ENCODE data around the gene RAPGEF3. TPM values are rescaled to one million over a fixed set of nuclear protein-coding genes. Genes with fewer than 3 reads are reported as not detected.

RAPGEF3 gene
- total RNA-seq, 1 experiment from 2014 or later = 8.2 TPM

DNA sequence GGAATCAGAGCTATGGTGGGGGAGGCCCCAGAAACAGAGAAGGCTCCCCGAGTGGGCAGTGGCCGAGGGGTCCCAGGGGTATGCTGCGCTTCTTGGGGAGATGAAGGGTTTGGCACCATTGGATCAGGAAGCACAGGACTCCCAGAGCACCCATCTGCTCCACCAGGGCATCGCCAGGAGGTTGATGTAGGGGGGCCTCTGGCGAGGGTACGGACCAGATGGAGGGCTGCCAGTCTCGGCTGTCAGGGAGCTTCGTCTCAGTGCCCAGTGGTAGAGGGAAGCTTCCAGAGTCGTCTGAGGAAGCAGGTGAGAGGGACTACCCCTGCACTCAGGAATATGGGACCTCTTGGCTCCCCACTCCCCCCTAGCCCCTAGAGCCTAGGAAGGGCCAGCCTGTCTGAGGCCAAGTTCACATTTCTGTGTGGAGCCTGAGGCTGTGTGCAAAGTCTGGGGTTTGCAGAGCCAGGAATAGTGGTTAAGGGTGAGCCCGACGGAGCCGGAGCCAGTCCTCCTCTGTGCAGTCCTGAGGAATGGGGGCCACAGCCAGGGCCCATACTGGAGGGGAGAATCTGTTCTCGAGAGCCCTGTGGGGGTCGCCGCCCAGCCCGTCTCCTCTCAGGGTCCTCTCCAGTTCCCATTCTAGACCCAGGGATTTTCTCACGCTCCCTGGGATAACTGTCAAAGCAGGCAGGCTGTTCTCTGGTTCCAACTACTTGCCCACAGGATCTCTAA lies 24.5 kb upstream of the RAPGEF3 start:
- TF ChIP-seq, protein P1, sequence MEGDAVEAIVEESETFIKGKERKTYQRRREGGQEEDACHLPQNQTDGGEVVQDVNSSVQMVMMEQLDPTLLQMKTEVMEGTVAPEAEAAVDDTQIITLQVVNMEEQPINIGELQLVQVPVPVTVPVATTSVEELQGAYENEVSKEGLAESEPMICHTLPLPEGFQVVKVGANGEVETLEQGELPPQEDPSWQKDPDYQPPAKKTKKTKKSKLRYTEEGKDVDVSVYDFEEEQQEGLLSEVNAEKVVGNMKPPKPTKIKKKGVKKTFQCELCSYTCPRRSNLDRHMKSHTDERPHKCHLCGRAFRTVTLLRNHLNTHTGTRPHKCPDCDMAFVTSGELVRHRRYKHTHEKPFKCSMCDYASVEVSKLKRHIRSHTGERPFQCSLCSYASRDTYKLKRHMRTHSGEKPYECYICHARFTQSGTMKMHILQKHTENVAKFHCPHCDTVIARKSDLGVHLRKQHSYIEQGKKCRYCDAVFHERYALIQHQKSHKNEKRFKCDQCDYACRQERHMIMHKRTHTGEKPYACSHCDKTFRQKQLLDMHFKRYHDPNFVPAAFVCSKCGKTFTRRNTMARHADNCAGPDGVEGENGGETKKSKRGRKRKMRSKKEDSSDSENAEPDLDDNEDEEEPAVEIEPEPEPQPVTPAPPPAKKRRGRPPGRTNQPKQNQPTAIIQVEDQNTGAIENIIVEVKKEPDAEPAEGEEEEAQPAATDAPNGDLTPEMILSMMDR (IDR thresholded peaks at IDR 0.05; ENCODE audit: unreplicated experiment) = no peak
- Mint-ChIP-seq H3K9me3 (ENCODE audit: low read depth, unreplicated experiment) (no peaks in the 10 kb centered on the region), H3K4me3 (ENCODE audit: low read depth, unreplicated experiment) (no peak overlapping the region), H3K27ac (ENCODE audit: unreplicated experiment) (peak overlapping the region; percentile 20), H3K27me3 (ENCODE audit: unreplicated experiment) (no peaks in the 10 kb centered on the region), H3K36me3 (ENCODE audit: insufficient read depth, unreplicated experiment) (peaks cover 12% of the 10 kb centered on the region), H3K4me1 (ENCODE audit: low read depth, unreplicated experiment) (no peaks in the 10 kb centered on the region)
- CTCF ChIA-PET = interaction anchor here (1.4 kb wide), 1 partner anchor 55 kb away, joined by 4 read pairs; no protein-coding TSS in a partner anchor
- no TSS peak for BruUV-seq (replicated peaks)
- no peak for DNase-seq
- intact Hi-C loops (cut with micrococcal nuclease; ENCODE audit: unreplicated experiment) = no loop called here

DNA sequence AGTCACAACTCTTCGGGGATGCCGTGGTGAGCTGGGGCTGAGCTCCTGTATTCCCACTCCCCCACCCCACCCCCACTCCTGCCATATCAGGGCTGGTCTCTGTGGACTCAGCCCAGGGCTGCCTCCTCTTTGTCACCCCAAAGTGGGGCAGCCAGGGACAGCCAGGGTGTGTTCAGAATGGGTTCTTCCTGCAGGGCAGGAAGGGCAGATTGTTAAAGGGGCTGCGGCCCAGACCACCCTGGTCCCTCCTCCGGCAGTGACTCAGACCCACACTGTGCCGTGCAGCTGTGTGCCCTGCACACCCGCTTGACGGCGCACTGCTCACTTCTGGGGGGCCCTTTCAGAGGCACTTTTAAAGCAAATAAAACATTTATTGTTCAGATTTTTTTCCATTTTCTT lies 23.7 kb upstream of the RAPGEF3 start:
- intact Hi-C loops (cut with micrococcal nuclease; ENCODE audit: unreplicated experiment) = no loop called here
- H3K9me3 Mint-ChIP-seq (ENCODE audit: low read depth, unreplicated experiment) = no peaks in the 10 kb centered on the region
- CTCF ChIA-PET = interaction anchor here (1.4 kb wide), 1 partner anchor 56 kb away, joined by 4 read pairs; no protein-coding TSS in a partner anchor
- DNase-seq = no peak
- TF ChIP-seq, protein P1 (IDR thresholded peaks at IDR 0.05; ENCODE audit: unreplicated experiment) = no peak
- BruUV-seq (replicated peaks) = no TSS peak
- H3K36me3 Mint-ChIP-seq (ENCODE audit: insufficient read depth, unreplicated experiment) = peaks cover 12% of the 10 kb centered on the region
- H3K4me1 Mint-ChIP-seq (ENCODE audit: low read depth, unreplicated experiment) = no peaks in the 10 kb centered on the region
- no peak overlapping the region for H3K4me3 Mint-ChIP-seq (ENCODE audit: low read depth, unreplicated experiment)
- H3K27me3 Mint-ChIP-seq (ENCODE audit: unreplicated experiment) = no peaks in the 10 kb centered on the region
- no peak overlapping the region for H3K27ac Mint-ChIP-seq (ENCODE audit: unreplicated experiment)

DNA sequence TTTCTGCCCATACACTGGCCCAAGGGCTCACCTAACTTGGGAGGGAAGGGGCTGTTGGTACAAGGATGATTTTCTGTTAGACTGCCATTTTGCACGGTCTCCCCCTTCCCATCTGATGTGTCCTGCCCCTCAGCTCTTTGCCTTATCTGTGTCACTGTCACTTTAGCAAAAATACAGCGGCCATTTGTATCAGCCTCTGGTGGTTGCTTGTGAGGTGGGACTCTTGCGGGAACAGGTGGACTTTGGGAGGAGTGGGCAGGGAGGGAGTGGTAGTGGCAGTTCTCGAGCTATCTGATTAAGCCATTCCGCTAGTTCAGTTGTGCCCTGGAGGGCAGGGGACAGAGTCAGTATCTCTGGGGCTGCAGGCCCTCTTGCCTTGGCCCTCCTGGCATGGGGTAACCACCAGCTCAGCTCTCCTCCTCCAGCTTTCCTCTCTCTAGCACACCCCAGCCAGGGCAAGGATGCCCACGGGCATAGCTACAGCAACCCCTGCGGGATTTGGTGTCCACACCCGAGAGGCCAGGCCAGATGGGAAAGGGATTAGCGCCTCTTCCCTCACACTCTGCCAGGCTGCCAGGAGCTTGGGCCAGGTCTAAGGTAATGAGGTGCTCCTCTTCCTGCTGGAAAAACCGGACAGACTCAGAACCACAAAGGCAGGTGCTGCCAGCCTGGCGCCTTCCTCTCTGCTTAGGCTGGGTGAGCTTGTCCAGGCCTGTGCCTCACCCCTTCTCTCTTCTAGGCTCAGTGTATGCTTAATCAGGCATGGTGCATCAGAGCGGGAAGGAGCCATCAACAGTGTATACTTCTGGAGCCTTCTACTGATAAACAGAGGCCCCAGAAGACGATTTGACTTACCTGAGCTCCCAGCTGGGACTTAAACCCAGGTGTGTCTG lies 23.0 kb upstream of the RAPGEF3 start:
- Mint-ChIP-seq H3K9me3 (ENCODE audit: low read depth, unreplicated experiment) (no peaks in the 10 kb centered on the region), H3K36me3 (ENCODE audit: insufficient read depth, unreplicated experiment) (peaks cover 12% of the 10 kb centered on the region), H3K27me3 (ENCODE audit: unreplicated experiment) (no peaks in the 10 kb centered on the region), H3K4me1 (ENCODE audit: low read depth, unreplicated experiment) (no peaks in the 10 kb centered on the region), H3K27ac (ENCODE audit: unreplicated experiment) (no peak overlapping the region), H3K4me3 (ENCODE audit: low read depth, unreplicated experiment) (no peak overlapping the region)
- no peak for DNase-seq
- TF ChIP-seq, protein P1 (IDR thresholded peaks at IDR 0.05; ENCODE audit: unreplicated experiment) = no peak
- intact Hi-C loops (cut with micrococcal nuclease; ENCODE audit: unreplicated experiment) = no loop called here
- CTCF ChIA-PET = interaction anchor here (1.4 kb wide), 1 partner anchor 57 kb away, joined by 4 read pairs; no protein-coding TSS in a partner anchor
- no TSS peak for BruUV-seq (replicated peaks)

DNA sequence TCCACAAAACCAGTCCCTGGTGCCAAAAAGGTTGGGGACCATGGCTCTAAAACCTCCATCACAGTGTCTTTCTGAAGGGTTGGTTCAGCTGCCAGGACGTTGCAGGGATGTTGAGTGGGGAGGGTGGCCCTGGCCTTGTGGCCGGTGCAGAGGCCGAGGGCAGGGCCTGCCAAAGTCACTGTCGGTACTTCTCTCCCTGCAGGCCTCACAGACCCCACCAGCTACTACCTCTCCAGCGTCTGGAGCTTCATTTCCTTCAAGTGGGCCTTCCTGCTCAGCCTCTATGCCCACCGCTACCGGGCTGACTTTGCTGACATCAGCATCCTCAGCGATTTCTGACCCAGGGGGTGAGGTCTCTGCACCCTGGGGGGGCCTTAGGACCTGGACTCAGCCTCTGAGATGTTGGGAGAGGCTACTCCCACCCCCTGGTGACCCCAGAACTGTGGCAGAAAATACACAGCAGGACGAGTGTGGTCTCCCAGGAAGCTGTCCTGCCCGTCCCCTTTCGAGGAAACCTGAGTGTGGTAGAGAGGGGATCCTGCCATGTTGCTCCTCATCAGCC lies 21.3 kb upstream of the RAPGEF3 start:
- H3K4me1 Mint-ChIP-seq (ENCODE audit: low read depth, unreplicated experiment) = no peaks in the 10 kb centered on the region
- H3K4me3 Mint-ChIP-seq (ENCODE audit: low read depth, unreplicated experiment) = no peak overlapping the region
- H3K27ac Mint-ChIP-seq (ENCODE audit: unreplicated experiment) = no peak overlapping the region
- no peak for DNase-seq
- H3K27me3 Mint-ChIP-seq (ENCODE audit: unreplicated experiment) = no peaks in the 10 kb centered on the region
- BruUV-seq (replicated peaks) = no TSS peak
- TF ChIP-seq, protein P1 (IDR thresholded peaks at IDR 0.05; ENCODE audit: unreplicated experiment) = no peak
- H3K36me3 Mint-ChIP-seq (ENCODE audit: insufficient read depth, unreplicated experiment) = peaks cover 19% of the 10 kb centered on the region
- intact Hi-C loops (cut with micrococcal nuclease; ENCODE audit: unreplicated experiment) = loop anchor here (1.0 to 5.0 kb wide), 2 partner anchors 57 to 65 kb away; no protein-coding TSS in a partner anchor
- H3K9me3 Mint-ChIP-seq (ENCODE audit: low read depth, unreplicated experiment) = no peaks in the 10 kb centered on the region
- CTCF ChIA-PET = interaction anchor here (0.8 to 5.0 kb wide), 6 partner anchors 12 to 59 kb away, joined by 3 to 21 read pairs (median 4); no protein-coding TSS in a partner anchor
